RWPE2 (cell line): ENCODE results near the gene ARL8B.

Experiments used
- ATAC-seq: fragments of 200-7000 bp; cut with Tn5 transposase; 3 replicates; pipeline ENCODE4 v1.9.1; 2021; ENCODE audit warnings: low read depth
- DNase-seq: peaks from one replicate; pipeline ENCODE4 v3.0.0-alpha.2; 2020; ENCODE audit warnings: low spot score
- H3K27ac ChIP-seq: fragments of 450-650 bp; 2 replicates; pipeline ENCODE4 v1.5.1; 2017; ENCODE audit warnings: mild to moderate bottlenecking; ENCODE audit not compliant: poor library complexity, severe bottlenecking
- H3K27me3 ChIP-seq: fragments of 250-450 bp; sonication (Bioruptor Pico); 2 replicates; pipeline ENCODE4 v1.5.1; 2021; ENCODE audit warnings: mild to moderate bottlenecking, moderate library complexity; ENCODE audit not compliant: insufficient read depth, poor library complexity, severe bottlenecking
- H3K36me3 ChIP-seq: fragments of 250-450 bp; sonication (Bioruptor Pico); 2 replicates; pipeline ENCODE4 v1.5.1; 2020; ENCODE audit warnings: low read depth, mild to moderate bottlenecking, moderate library complexity
- H3K4me1 ChIP-seq: fragments of 250-450 bp; sonication (Bioruptor Pico); 2 replicates; pipeline ENCODE4 v1.5.1; 2021; ENCODE audit warnings: mild to moderate bottlenecking, moderate library complexity; ENCODE audit not compliant: insufficient read depth, poor library complexity, severe bottlenecking
- H3K4me3 ChIP-seq: fragments of 250-450 bp; sonication (Bioruptor Pico); 2 replicates; pipeline ENCODE4 v1.5.1; 2021; ENCODE audit warnings: mild to moderate bottlenecking, moderate library complexity; ENCODE audit not compliant: severe bottlenecking
- H3K9me3 ChIP-seq: fragments of 250-450 bp; sonication (Bioruptor Pico); 2 replicates; pipeline ENCODE4 v1.5.1; 2021; ENCODE audit warnings: mild to moderate bottlenecking, moderate library complexity; ENCODE audit not compliant: severe bottlenecking
- CTCF ChIP-seq: fragments of 450-650 bp; IDR thresholded peaks from one replicate; pipeline ENCODE4 v1.5.1; 2017; ENCODE audit warnings: mild to moderate bottlenecking, moderate library complexity; ENCODE audit not compliant: poor library complexity, severe bottlenecking

The ARL8B gene

GRCh38 chr3:5212628-5213573 lies 90.8 kb downstream of the ARL8B start:
- peaks cover 100% of the 10 kb centered on the region for H3K36me3 ChIP-seq
- no peaks in the 10 kb centered on the region for H3K9me3 ChIP-seq
- no peak overlapping the region for H3K4me3 ChIP-seq
- H3K4me1 ChIP-seq, result no peaks in the 10 kb centered on the region
- no peak overlapping the region for H3K27ac ChIP-seq
- ATAC-seq, result peak; percentile 33; the same call in 1 of the 3 replicates
- no peak for DNase-seq
- H3K27me3 ChIP-seq, result no peaks in the 10 kb centered on the region
- no peak for TF ChIP-seq CTCF

- H3K9me3 ChIP-seq, result no peaks in the 10 kb centered on the region
- H3K27ac ChIP-seq, result no peak overlapping the region
- ATAC-seq, result no peak
- H3K27me3 ChIP-seq, result no peaks in the 10 kb centered on the region
- TF ChIP-seq CTCF, result no peak
- no peak overlapping the region for H3K4me3 ChIP-seq
- H3K4me1 ChIP-seq, result no peaks in the 10 kb centered on the region
- peaks cover 100% of the 10 kb centered on the region for H3K36me3 ChIP-seq
- no peak for DNase-seq
These were observed 91.5 kb downstream of the ARL8B start for GRCh38 chr3:5213574-5213966.

- no peak overlapping the region for H3K27ac ChIP-seq
- peaks cover 96% of the 10 kb centered on the region for H3K36me3 ChIP-seq
- ATAC-seq (no peak), DNase-seq (no peak)
- H3K4me1 ChIP-seq, result no peaks in the 10 kb centered on the region
- no peak for TF ChIP-seq CTCF
- H3K9me3 ChIP-seq, result no peaks in the 10 kb centered on the region
- H3K4me3 ChIP-seq, result no peak overlapping the region
- H3K27me3 ChIP-seq, result no peaks in the 10 kb centered on the region
These were observed 92.3 kb downstream of the ARL8B start for GRCh38 chr3:5214352-5214751.

DNA sequence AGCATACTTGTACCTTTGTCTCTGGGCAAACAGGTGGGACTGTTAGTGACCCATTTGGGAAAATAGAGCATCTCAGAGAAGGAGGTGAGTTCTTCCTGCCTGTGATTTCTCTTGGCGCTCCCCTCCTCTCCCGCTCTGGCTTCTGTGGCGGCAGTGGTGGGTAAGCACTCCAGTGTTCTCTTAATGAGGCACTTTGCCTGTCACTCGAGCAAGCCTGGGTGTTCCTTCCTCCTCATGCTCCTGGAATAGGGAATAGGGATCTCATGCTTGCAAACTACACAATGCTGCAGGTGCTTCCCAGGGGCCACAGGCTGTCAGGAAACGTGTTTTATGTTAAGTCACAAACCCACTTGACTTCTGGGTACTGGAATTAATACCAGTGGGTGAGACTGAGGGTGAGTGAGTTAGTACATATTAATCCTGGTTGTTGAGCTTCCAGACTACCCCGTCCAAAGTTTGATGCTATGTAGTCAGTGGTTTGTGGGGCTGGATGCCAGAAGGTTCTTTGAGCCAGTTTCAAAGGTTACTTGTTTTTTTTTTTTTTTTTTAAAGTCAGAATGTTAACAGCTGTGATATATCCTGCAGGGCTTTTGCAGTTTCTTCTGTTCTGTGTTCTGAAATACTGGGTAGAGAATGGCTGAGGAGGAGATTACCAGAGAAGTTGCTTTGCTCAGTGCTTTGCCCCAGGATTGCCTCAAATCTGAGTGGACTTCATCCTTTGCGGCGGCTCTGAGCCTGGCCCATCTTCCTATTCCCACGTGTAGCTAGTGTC lies 95.9 kb downstream of the ARL8B start:
- H3K4me3 ChIP-seq, result no peak overlapping the region
- no peak overlapping the region for H3K27ac ChIP-seq
- no peak for ATAC-seq
- TF ChIP-seq CTCF, result no peak
- H3K27me3 ChIP-seq, result no peaks in the 10 kb centered on the region
- peaks cover 66% of the 10 kb centered on the region for H3K36me3 ChIP-seq
- H3K4me1 ChIP-seq, result no peaks in the 10 kb centered on the region
- no peaks in the 10 kb centered on the region for H3K9me3 ChIP-seq
- DNase-seq, result no peak
